ENCODE data around the gene BCORL1.

Gene BCORL1

DNA sequence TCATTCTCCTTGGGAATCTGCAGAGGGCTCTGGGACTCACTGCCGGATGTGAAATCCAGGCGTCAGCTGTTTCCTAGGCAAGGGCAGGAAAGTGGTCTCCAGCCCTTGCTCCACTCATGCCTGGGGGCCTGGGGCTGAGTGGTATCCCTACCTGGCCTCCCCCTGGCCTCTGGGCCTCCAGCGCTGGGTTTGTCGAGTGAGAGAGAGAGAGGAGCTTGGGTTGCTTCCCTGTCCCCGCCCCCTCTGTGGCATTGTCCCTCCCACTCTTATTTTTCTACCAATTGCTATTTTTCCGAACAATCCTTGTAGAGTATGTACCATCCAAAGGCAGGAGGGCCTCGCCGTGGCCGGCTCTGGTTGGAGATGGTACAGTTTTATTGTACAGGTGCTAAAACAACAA is 74.8 kb downstream of the BCORL1 start:
- no peak for DNase-seq (ENCODE audit: low read depth)

GRCh38 chrX:130058652-130059051 is 76.2 kb downstream of the BCORL1 start:
- no peak for DNase-seq (ENCODE audit: low read depth)

DNA sequence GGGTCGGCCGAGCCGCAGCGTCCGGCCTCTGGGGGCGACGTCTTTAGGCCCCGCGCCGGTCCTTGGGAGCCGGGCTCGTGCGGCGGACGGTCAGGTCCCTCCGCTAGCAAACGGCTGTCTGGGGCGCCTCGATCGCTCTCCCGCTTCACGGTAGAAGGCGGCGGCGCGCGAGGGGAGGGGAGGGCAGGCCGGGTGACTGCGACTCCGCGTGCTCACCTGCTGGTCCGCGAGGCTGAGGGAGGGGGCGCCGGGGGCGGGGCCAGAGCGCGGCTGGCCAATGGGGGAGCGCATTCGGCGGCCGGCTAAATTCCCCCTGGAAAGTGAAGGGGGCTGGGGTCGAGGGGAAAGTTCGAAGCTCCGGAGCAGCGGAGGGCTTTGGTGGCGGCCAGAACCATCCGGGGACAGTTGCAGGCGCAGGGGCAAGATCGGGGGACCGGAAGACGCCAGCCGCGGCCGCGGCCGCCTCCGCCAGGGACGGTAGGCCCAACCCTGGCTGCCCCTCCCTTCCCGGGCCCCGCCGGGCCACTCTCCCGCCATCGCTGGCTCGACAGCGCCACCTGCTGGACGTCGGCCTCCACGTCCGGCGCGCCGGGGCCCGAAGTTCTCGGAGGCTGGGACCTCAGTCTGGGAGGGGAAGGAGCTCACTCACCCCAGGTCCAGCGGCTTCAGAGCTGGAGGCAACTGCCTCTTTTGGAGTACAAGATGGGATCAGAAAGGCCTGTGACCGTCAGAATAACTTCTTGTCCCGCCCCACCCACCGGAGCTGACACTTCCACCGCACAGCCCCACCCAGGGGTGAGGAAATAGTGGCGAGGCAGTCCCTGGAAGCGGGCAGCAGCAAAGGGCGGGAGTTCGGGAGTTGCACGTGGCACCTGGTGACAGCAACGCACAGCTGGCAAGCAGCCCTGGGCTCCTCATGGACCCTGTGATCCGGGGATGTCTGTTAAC is 78.0 kb downstream of the BCORL1 start:
- peak; percentile 55 for DNase-seq (ENCODE audit: low read depth)

GRCh38 chrX:130066975-130067615 is 84.7 kb downstream of the BCORL1 start:
- no peak for DNase-seq (ENCODE audit: low read depth)

- no peak for DNase-seq (ENCODE audit: low read depth)
These were observed 89.3 kb downstream of the BCORL1 start for GRCh38 chrX:130071611-130072344.

DNA sequence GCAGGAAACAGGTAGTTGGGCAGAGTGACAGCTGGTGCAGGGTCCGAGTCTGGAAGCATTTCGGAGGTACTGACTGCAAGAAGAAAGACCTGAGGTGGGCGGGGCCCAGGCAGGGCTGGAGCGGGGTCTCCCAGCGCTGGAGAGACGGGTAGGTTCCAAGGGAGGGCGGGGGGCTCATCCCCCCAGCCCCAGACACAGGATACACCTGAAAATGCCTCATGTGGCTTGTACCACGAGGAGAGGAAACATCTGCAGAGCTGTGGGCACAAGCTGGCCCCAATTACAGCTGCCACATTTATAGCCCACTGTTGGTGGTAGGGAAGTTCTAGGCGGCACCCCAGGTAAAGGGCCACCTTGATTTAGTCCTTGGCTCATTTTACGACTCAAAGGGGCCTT is 89.9 kb downstream of the BCORL1 start:
- DNase-seq (ENCODE audit: low read depth), result no peak

- no peak for DNase-seq (ENCODE audit: low read depth)
These were observed 93.3 kb downstream of the BCORL1 start for GRCh38 chrX:130075777-130076176.

DNA sequence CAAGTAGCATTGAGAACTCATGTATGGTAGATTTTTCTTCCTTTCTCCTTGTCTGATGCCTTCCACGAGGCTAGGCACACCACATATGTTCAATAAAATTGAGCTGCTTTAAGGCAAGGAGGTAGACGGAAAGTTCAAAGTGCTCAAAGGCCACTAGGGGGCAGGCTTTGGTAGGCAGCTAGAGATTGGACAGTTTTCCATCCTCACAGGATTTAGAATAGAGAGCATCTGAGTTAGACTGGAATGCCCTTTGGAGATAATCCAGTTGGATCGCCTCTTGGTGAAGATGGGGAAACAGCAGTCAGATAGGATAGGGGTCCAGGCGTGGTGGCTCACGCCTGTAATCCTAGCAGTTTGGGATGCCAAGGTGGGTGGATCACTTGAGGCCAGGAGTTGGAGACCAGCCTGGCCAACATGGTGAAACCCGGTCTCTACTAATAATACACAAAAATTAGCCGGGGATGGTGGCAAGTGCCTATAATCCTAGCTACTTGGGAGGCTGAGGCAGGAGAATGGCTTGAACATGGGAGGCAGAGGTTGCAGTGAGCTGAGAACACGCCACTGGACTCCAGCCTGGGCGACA is 97.5 kb downstream of the BCORL1 start:
- DNase-seq (ENCODE audit: low read depth), result peak; percentile 29

DNA sequence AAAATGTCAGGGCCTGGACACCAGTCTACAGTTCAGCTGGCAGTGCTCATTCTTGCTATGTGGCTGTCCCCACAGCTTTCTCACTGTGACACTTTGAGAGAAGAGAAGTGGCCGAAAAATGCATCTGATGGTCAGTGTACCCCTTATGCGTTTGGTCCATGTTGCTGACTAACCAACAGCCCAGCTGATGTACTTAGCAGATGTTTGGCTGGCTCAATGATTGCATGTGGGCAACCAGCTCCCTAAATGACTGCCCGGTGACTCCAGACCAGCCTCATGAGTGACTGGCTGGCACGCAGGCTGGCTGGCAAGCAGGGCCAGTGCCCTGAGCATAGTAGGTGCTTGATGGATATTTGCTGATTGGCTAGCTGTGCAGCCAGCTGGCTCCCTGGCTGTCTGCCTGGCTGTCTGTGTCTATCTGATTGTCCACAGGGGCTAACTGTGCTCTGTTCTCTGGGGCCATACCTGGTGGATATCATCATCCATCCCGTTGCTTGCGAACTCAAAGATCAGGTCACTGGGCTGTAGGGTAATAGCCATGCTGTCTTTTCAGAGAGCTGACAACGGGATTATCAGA is 98.4 kb downstream of the BCORL1 start:
- no peak for DNase-seq (ENCODE audit: low read depth)

- DNase-seq (ENCODE audit: low read depth), result no peak
These were observed 99.1 kb downstream of the BCORL1 start for GRCh38 chrX:130081421-130082045.

GRCh38 chrX:130082244-130083106 is 100.0 kb downstream of the BCORL1 start:
- DNase-seq (ENCODE audit: low read depth), result peak; percentile 64

DNA sequence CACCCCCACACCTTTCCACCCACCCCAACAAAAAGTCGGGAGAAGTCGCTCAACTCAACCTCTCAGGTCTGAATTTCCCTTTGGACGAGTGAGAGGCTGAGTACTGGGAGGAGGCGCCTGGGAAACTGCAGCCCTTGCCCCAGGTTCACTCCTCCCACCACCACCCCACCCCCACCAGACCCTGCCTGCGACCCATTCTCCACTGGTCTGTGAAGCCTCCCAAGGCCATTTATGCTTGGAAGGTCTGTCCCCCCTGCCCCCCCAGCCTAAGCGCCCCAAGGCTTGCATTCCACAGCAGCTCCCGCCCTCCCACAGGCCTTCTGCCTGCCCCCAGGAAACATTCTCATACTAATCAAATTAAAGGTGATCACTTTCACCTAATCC is 100.7 kb downstream of the BCORL1 start:
- no peak for DNase-seq (ENCODE audit: low read depth)

- DNase-seq (ENCODE audit: low read depth), result no peak
These were observed 101.4 kb downstream of the BCORL1 start for GRCh38 chrX:130083656-130084382.

GRCh38 chrX:130084631-130085237 is 102.3 kb downstream of the BCORL1 start:
- no peak for DNase-seq (ENCODE audit: low read depth)

DNA sequence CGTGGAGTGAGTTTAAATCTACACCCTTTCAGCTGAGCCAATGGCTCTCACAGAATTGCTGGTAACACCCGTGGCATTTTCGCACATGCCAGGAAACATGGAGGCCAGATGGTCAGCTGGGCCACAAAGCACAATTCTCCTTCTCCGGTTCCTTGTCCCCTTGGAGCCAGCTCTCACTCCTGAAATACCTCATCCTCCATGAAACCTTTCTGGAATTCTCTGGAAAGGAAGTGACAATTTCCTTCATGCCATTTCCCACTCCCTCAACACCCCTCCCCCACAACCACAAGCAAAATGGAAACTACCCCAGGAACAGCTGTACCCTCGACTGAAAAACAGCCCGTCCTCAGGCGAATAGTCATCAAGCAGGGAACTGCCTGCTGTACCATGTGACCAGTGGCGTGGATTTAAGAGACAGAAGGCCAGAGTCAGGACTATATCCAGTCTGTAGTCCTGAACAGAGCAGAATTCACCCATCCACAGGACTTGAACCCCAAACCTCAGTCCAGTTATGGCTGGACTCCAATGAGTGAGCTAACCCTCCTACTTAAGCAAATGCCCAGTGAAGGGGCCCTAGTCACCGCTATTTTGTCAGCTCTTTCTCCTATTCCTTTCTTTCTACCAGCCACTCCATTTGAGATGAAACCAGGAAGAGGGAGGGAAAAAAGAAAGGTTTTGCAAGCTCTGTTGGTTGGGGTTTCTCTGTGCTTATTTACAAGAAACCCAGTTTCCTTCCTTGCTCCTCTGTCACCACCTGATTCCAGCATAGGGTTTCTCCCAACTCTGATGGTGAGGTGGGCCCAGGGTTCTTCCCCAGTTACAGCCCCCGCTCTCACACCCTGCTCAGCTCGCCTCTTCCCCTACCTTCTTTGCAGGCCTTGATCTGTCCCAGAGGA is 103.4 kb downstream of the BCORL1 start:
- DNase-seq (ENCODE audit: low read depth), result no peak

GRCh38 chrX:130086447-130087206 is 104.2 kb downstream of the BCORL1 start:
- DNase-seq (ENCODE audit: low read depth), result peak; percentile 63

DNA sequence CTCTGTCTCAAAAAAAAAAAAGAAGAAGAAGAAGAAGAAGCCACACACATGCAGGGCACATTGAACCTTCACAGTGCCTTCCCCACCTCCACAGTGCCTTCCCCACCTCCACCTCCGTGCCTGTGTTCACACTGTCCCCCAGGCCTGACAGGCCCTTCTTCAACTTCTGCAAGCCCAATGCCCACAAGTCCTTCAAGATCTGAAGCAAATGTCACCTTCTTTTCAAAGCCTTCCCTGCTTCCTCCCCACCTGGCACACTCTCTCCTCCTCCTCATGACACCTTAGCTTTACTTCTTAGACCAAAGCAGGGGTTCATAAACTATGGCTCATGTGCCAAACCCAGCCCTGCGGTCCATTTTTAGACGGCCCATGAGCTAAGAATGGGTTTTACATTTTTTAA is 107.9 kb downstream of the BCORL1 start:
- no peak for DNase-seq (ENCODE audit: low read depth)
